Glomerular visceral epithelial cell (primary cell): ENCODE measurements around the gene TNFRSF11A.

ENCODE experiments used
- DNase-seq: peaks from one replicate; pipeline ENCODE4 v3.0.0-alpha.2; 2016; ENCODE audit errors: extremely low spot score

Gene TNFRSF11A

DNA sequence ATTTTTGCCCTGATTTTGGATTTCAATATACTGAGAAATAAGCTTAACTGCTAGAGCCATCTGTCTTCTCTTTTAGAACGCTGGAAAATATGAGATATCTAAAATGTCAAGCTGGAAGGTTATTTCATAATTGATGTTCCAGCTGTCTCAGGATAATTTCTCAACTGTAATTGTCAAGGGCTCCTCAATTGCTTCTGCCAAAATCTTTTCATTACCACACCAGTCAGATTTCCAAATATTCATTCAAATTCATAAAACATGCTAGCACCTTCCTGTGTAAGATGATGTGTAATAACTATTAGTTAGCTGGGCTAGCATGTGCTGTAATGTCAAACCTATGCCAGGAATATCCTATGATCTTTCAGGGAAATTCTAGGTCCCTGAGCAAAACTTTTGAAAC is 88.1 kb downstream of the TNFRSF11A start:
- DNase-seq = no peak

DNA sequence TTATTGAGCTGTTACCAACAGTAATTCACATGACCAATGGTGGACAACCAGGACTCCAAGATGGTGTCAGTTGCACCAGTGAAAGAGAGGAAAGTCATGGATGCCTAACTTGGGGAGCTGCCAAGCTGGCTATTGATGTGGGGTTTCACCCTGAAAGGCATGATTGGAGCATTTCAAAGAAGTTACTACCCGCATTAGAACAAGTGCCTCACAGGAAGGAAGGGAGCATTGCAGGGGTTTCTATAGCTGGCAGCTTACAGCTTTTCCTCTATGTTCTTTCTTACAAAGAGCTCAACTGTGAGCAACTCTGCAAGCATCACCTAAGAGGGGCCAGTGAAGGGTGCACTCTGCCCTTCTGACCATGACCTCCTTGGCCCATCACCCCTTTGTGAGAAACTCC is 93.1 kb downstream of the TNFRSF11A start:
- no peak for DNase-seq

DNA sequence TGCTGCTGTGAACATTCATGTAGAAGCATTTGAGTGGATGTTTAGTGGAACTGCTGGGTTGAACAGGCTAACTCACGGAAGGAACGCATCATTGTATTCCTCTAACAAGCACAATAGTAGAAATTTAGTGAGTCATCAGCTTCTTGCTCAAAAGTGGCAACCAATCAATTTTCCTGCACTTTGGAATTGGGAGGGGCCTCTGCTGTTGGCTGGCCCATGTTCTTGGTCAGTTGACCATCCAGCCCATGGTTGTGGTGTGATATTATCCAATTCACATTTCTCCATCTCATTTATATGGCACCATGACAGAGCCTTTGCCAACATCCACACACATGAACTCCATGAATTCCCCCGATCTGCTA is 95.0 kb downstream of the TNFRSF11A start:
- DNase-seq = peak; percentile 61

DNA sequence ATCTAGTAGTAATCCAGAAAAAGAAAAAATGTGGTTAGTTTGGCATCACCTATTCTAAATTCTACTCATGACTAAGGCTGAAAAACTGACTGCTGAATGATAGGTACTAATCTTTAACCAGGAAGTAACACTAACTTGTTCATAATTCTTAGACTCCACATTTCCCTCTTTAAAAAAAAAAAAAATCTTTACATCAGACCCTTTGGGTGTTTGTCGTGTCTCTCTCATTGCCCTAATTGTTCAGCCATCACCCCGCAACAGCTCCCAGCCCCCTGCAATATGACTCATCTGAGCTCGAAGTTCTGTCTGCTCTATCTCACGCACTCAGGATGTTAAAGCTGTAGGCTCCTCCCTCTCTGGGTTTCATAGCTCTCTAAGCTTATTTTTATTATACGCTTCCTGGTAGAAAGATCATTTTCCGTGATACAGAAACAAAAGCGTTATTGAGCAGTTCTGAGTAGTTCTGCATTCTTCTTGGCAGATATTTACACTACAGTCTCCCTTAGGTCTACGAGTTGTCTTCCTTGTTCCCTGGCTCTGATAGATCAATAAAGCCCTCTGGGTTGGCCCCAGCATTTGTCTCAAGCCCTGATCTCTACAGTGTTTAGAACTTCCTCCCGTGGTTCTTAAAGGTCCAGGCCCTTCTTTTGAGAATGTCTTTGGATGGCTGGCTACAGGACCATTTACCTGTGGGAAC is 95.6 kb downstream of the TNFRSF11A start:
- DNase-seq = peak; percentile 83

DNA sequence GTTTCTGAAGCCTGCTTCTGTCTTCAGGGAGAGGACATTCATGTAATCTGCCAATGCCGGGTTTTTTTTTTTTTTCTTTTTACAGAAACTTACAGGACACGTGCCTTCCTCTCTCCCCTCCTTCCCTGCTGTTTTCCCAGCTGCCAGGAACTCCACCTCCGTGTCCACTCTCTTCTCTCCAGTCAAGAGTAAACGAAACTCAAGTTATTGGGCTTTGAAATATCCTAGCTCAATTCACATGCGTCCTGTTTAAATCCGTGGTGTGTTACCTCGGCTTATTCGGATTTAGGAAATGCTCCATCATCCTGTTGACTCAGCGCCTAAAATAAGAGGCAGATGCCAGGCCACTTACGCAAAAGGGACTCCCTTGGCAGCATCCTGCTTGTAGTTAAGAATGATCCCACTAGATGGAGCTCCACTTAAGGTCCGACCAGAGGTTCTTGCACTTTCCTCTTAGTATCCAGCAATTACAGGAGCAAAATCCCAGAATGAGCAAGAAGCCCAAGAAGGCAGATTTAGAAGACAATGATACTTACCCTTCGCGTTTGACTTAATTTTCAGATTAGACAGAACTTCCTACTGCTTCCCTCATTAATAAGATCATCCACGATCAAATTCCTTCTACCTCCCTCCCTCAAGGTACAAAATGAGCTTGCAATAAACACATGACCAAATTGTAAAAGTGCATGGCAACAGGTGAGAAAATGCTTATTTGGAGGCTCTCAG is 100.5 kb downstream of the TNFRSF11A start:
- peak; percentile 91 for DNase-seq

DNA sequence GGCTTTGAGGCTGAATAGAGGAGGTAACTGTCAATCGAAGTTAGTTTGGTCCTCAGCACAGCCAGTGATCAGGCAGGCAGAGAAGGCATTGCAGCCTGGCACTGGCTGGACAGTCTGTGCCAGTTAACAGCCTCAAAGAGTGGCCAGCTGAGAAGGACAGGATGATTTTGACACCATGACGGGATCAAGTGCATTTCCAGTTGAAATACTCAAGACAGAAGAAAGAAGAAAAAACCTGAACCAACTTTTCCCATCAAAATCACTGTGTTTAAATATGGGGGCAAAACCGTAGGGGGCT is 101.0 kb downstream of the TNFRSF11A start:
- DNase-seq = no peak

DNA sequence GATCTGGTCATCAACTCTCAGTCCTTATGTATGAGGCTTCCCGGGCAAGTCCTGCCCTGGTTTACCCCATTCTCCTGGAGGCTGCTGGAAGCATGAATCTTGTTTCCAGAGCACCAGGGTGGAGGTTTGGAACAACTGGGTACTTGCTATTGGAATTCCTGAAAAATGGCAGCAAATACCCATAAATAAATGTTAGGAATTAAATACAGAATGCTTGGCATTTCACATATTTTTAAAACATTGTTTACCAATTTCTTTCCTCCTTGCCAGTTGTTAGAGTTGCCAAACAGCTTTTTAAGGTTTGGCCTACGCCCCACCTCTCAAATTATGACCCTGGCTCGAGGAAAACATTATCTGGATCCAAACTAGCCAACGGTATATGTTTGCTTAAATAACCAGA is 107.1 kb downstream of the TNFRSF11A start:
- DNase-seq = no peak

DNA sequence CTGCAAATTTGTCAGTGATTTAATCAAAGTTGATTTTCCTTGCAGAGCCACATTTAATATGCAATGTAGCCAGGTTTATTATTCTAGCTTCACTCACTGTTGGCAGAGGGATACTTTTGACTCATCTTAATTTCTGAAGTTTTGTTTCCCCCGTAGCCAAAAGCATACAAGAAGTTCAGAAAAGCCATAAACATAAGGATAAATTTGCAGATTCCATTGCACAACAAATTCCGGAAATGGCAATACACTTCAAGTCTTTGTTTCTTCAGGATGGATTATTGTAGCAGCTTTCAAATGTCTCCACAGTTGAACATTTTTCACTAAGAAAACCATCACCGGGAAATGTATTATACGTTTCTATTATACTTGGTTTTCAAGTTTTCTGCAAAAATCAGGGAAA is 109.7 kb downstream of the TNFRSF11A start:
- no peak for DNase-seq

DNA sequence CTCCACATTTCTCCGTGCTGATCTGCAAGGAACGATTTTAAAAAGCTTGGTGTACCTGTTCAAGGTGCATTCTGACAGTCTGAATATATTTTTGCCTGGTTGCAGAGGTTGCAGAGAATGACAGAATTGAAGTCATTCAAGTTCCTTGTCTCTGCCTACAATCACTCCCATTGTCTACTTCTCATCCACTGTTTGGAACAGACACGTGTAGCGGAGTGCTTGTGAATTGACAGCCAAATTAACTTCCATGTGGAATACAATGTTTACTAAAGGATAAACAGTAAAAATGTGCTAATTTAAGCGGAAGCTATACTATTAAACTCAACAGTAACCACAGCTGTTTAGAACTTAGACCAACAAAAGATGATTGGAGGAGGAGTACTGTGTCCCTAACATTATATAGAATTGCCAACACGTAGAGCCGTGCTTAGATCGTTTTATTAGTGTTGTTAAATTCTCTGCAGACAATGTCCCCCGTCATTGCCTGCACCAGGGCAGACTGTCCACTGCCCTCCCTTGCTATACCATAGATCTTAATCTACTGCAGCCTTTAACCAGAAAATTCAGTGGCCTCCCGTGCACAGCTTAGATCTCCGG is 110.4 kb downstream of the TNFRSF11A start:
- DNase-seq = no peak

DNA sequence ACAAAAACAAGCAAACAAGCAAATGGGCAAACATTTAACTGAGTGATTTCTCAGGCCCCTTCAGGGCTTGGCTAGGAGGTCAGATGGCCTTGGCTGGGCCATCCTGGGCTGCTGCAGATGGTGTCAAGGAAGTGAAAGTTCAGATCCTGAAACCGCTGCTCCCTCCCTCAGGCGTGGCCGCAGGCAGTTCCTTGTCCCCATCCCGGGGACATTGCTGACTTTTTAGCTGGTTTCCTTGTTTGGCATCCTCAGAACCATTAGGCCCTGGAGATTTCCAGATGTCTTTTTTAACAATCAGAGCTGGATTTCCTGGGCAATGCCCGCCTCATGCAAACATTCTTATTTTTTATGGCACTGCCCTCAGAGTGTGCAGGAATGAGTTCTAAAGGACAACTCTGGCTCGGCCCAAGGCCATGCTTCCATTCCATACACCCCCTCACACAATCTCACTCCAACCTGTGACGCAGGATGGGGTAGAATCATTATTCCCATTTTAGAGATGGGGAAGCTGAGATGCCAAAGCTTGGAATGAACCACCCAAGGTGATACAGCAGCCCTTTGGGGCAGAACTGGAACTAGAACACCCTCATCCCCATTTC is 111.6 kb downstream of the TNFRSF11A start:
- DNase-seq = no peak

DNA sequence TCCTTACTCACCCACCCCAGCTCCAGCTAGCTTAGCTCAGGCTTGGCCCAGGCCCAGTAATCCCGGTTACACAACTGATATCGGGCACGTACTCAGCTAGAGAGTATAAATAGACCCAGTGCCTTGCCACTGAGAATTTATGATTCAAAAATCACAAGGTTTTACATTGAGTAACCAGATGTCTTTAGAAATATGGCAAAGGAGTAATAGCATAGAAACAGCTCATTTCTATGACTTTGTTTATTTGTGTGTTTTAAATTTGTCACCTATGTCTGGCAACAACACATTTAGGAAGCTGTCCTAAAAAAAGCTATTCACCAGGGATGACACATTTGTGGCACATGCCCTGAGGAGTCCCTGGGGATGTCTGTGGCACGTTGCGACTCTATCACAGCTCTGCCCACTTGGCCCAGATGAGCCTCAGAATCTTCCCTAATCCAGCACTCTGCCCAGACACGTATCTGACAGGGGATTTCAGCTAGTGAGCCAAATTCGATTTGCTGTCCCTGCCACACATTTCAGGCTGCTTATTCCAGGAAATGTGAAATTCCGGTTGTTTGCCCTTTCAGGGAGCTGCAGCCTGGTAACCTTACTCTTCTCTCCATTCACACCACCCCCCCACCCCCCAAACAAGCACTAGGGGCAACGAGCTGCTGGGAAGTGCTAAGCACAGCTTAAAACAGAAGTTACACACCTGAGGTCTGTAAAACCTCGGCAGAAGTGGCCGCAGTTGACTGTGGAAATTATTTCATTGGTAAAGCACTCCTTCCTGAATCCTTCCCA is 112.3 kb downstream of the TNFRSF11A start:
- DNase-seq = peak; percentile 24

DNA sequence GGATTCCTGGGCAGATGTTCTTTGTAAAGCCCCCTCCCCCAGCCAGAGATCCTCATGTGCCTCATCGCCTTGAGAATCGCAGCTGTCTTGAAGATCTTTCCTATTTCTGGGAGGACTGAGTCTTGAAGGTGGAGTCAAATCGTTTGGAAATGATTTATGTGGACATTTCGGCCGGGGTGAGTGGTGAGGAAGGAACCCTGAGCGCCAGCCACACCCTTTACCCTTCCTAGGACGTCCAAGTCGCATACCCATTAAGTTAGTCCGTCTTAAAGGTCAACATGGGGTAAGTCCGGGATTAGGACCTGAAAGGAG is 112.9 kb downstream of the TNFRSF11A start:
- DNase-seq = no peak

DNA sequence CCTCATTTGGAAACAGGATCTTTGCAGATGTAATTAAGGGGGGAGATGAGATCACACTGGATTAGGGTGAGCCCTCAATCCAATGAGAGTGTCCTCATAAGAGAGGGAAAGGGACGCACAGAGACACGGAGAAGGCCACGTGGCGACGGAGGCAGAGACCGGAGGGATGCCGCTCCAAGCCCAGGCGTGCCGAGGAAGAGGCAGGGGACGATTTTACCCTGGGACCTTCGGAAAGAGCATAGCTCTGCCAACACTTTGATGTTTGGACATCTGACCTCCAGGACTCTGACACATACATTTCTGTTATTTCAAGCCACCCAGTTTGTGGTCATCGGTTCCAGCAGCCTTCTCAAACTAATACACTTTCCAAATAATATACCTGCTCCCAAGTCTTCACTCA is 113.3 kb downstream of the TNFRSF11A start:
- DNase-seq = no peak

DNA sequence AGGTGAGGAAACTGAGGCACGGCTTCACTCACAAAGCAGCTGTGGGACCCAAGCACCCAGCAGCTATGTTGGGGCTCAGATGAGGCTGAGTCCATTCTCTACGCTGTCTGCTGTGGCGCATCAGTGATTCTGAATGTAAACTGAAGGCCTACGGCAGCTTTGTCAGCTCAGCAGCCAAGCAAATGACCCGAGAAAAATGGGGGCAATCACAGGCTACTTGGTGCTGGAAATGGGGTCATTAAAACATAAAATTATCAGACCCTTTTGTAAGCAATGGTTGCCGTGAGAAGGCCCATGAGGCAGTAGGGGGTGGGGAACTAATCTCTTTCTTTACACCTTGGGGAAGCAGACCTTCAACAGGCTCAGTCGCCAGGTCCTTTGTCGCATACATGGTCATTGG is 113.8 kb downstream of the TNFRSF11A start:
- no peak for DNase-seq
